ENCODE results near the gene USP5. TPM values are rescaled to one million over a fixed set of nuclear protein-coding genes. Genes with fewer than 3 reads are reported as not detected.
A peak's percentile ranks its signal among the peaks of the same experiment; 100 is the strongest.

Gene USP5
- total RNA-seq, 1 experiment from 2014 or later, result 175 TPM

- H4K20me1 ChIP-seq (ENCODE audit: insufficient read depth), result no peaks in the 10 kb centered on the region
- peaks cover 12 to 35% of the 10 kb centered on the region in 2 experiments for H3K4me1 ChIP-seq (ENCODE audit: control insufficient read depth in 1 of 2, insufficient read depth in 2 of 2, low read length in 2 of 2)
- no peak for DNase-seq (ENCODE audit: low read depth, low spot score)
- H3K79me2 ChIP-seq (ENCODE audit: insufficient read depth, low read length), result peaks cover 31% of the 10 kb centered on the region
- no peaks in the 10 kb centered on the region for H3K27me3 ChIP-seq (ENCODE audit: insufficient read depth, low read length)
- H3K4me3 ChIP-seq (replicated peaks in 1 of 2; ENCODE audit: low read depth in 1 of 2, low read length in 2 of 2), result no peak overlapping the region
- BruUV-seq (replicated peaks), result TSS peak; percentile 19
- no peaks in the 10 kb centered on the region for H3K9me3 ChIP-seq (ENCODE audit: control insufficient read depth in 1 of 2, insufficient read depth in 1 of 2, low read depth in 1 of 2, low read length in 2 of 2)
- no peaks in the 10 kb centered on the region for H3K9me2 ChIP-seq (ENCODE audit: insufficient read depth)
- H3K36me3 ChIP-seq (ENCODE audit: control insufficient read depth in 1 of 2, insufficient read depth in 2 of 2, low read length in 2 of 2), result peaks cover 8 to 28% of the 10 kb centered on the region in 2 experiments; a peak in 3 of 4 replicates
- TF ChIP-seq POLR2A (IDR thresholded peaks at IDR 0.05; ENCODE audit: borderline replicate concordance, extremely low read depth, insufficient read depth, insufficient read length) (no peak), CEBPB (IDR thresholded peaks at IDR 0.05; ENCODE audit: low read depth) (no peak)
- no peak overlapping the region for H2AFZ ChIP-seq (ENCODE audit: low read depth, low read length, poor library complexity, severe bottlenecking)
- POLR2A ChIA-PET, result interaction anchor here (1.0 kb wide), 1 partner anchor 20 kb away, joined by 4 read pairs; the partner anchor contains the start of gene CDCA3
- no peak overlapping the region for H3K9ac ChIP-seq (ENCODE audit: low read length)
- CTCF ChIA-PET, result interaction anchor here (1.8 to 5.5 kb wide), 2 partner anchors 21 to 78 kb away, joined by 8 to 38 read pairs; partner anchors contain the start of genes CDCA3, MLF2 and USP5
- intact Hi-C loops (cut with micrococcal nuclease), result no loop called here
- RAD21 ChIA-PET (ENCODE audit: low non-redundant PET in 1 of 2, low total read pairs in 2 of 2, uncharacterized antibody in 2 of 2, unreplicated experiment in 2 of 2), result no interaction called here
- H3K27ac ChIP-seq (ENCODE audit: low read depth, low read length), result no peak overlapping the region
- no peak for ATAC-seq
- no peak overlapping the region for H3K4me2 ChIP-seq (ENCODE audit: low read length)
Measured at GRCh38 chr12:6831450-6831995, 20.4 kb upstream of the USP5 start.

GRCh38 chr12:6832125-6832524 is 19.8 kb upstream of the USP5 start:
- H4K20me1 ChIP-seq (ENCODE audit: insufficient read depth), result no peaks in the 10 kb centered on the region
- peaks cover 8 to 28% of the 10 kb centered on the region in 2 experiments; a peak in 3 of 4 replicates for H3K36me3 ChIP-seq (ENCODE audit: control insufficient read depth in 1 of 2, insufficient read depth in 2 of 2, low read length in 2 of 2)
- H3K27me3 ChIP-seq (ENCODE audit: insufficient read depth, low read length), result no peaks in the 10 kb centered on the region
- RAD21 ChIA-PET (ENCODE audit: low non-redundant PET in 1 of 2, low total read pairs in 2 of 2, uncharacterized antibody in 2 of 2, unreplicated experiment in 2 of 2), result no interaction called here
- no peak overlapping the region for H3K4me2 ChIP-seq (ENCODE audit: low read length)
- POLR2A ChIA-PET, result interaction anchor here (1.0 to 4.3 kb wide), 2 partner anchors 19 to 20 kb away, joined by 4 to 17 read pairs; partner anchors contain the start of genes CDCA3 and USP5
- H3K79me2 ChIP-seq (ENCODE audit: insufficient read depth, low read length), result peaks cover 28% of the 10 kb centered on the region
- no peak for ATAC-seq
- no peak overlapping the region for H3K9ac ChIP-seq (ENCODE audit: low read length)
- no peaks in the 10 kb centered on the region for H3K9me2 ChIP-seq (ENCODE audit: insufficient read depth)
- no peak overlapping the region for H3K4me3 ChIP-seq (replicated peaks in 1 of 2; ENCODE audit: low read depth in 1 of 2, low read length in 2 of 2)
- H3K4me1 ChIP-seq (ENCODE audit: control insufficient read depth in 1 of 2, insufficient read depth in 2 of 2, low read length in 2 of 2), result peaks cover 8 to 31% of the 10 kb centered on the region in 2 experiments
- no peak overlapping the region for H3K27ac ChIP-seq (ENCODE audit: low read depth, low read length)
- H3K9me3 ChIP-seq (ENCODE audit: control insufficient read depth in 1 of 2, insufficient read depth in 1 of 2, low read depth in 1 of 2, low read length in 2 of 2), result no peaks in the 10 kb centered on the region
- CTCF ChIA-PET, result interaction anchor here (5.5 kb wide), 1 partner anchor 20 kb away, joined by 38 read pairs; the partner anchor contains the start of genes CDCA3 and USP5
- no peak for DNase-seq (ENCODE audit: low read depth, low spot score)
- intact Hi-C loops (cut with micrococcal nuclease), result no loop called here
- H2AFZ ChIP-seq (ENCODE audit: low read depth, low read length, poor library complexity, severe bottlenecking), result no peak overlapping the region
- no TSS peak for BruUV-seq (replicated peaks)
- TF ChIP-seq CBX3 (IDR thresholded peaks at IDR 0.05; ENCODE audit: low read depth) (no peak), CTCF (IDR thresholded peaks at IDR 0.05 in 2 of 3, conservative IDR thresholded peaks at IDR 0.05 in 1 of 3; ENCODE audit: borderline replicate concordance in 1 of 3, insufficient read depth in 1 of 3, low read depth in 2 of 3, low read length in 2 of 3) (no peak), REST (IDR thresholded peaks at IDR 0.05; ENCODE audit: low read depth) (no peak), CEBPB (IDR thresholded peaks at IDR 0.05; ENCODE audit: low read depth) (no peak), POLR2AphosphoS5 (IDR thresholded peaks at IDR 0.05; ENCODE audit: low read depth, low read length) (no peak), SIN3A (IDR thresholded peaks at IDR 0.05; ENCODE audit: low read depth) (no peak), MAX (IDR thresholded peaks at IDR 0.05) (no peak), FOSL1 (IDR thresholded peaks at IDR 0.05; ENCODE audit: low read depth) (no peak), ZBTB33 (IDR thresholded peaks at IDR 0.05; ENCODE audit: extremely low read depth, insufficient replicate concordance, low read length) (no peak), ELF1 (IDR thresholded peaks at IDR 0.05; ENCODE audit: borderline replicate concordance, low read depth) (no peak)
